Tibial nerve (tissue), 3 donors: Measurements from ENCODE around the gene LGR6.

Experiments
- CTCF ChIP-seq, 5 experiments: fragments of 200-600 bp in 3 of 5; fragments of 450-650 bp in 2 of 5; sonication (generic) in 3 of 5; IDR thresholded peaks; one replicate each; pipeline ENCODE4 v1.5.1; 2016 to 2019; ENCODE audit warnings: antibody characterized with exemption in 5 of 5, mild to moderate bottlenecking in 3 of 5, moderate library complexity in 2 of 5
- POLR2A ChIP-seq, 2 donors: fragments of 450-650 bp; IDR thresholded peaks; one replicate each; pipeline ENCODE4 v1.6.1; 2017; ENCODE audit warnings: antibody characterized with exemption in 2 of 2, mild to moderate bottlenecking in 2 of 2, moderate library complexity in 2 of 2

GRCh38 chr1:202200669-202201068 lies 7.1 kb downstream of the LGR6 start:
- TF ChIP-seq POLR2A (IDR thresholded peaks at IDR 0.05) (no peak), CTCF (IDR thresholded peaks at IDR 0.05) (no peak)
